ENCODE measurements around the gene NEK5. TPM values are rescaled to one million over a fixed set of nuclear protein-coding genes. Genes with fewer than 3 reads are reported as not detected.
A peak's percentile ranks its signal among the peaks of the same experiment; 100 is the strongest.

Gene NEK5
- total RNA-seq, 2 donors from 2014 or later: 1.2 to 2.3 TPM

- 94% methylated on average over 3 of the region's 3 CpGs for WGBS
- H3K27ac ChIP-seq: no peak overlapping the region
- no peaks in the 10 kb centered on the region for H3K9me3 ChIP-seq
- intact Hi-C loops (cut with DNase I): no loop called here
- no peaks in the 10 kb centered on the region for H3K4me1 ChIP-seq (replicated peaks)
- no peaks in the 10 kb centered on the region for H3K27me3 ChIP-seq (replicated peaks; ENCODE audit: insufficient read depth)
- DNase-seq (ENCODE audit: low spot score): no peak
- H3K36me3 ChIP-seq: no peaks in the 10 kb centered on the region
- TF ChIP-seq POLR2AphosphoS5 (IDR thresholded peaks at IDR 0.05): no peak
- no peak overlapping the region for H3K4me3 ChIP-seq
Observed at GRCh38 chr13:52020191-52020590, 108.7 kb downstream of the NEK5 start.

- Histone ChIP-seq H3K27ac (no peak overlapping the region), H3K27me3 (replicated peaks; ENCODE audit: insufficient read depth) (no peaks in the 10 kb centered on the region), H3K9me3 (no peaks in the 10 kb centered on the region), H3K4me1 (replicated peaks) (no peaks in the 10 kb centered on the region), H3K36me3 (no peaks in the 10 kb centered on the region), H3K4me3 (no peak overlapping the region)
- TF ChIP-seq POLR2A (IDR thresholded peaks at IDR 0.05) (no peak), POLR2AphosphoS5 (IDR thresholded peaks at IDR 0.05) (no peak), CTCF (IDR thresholded peaks at IDR 0.05) (no peak)
- DNase-seq (ENCODE audit: low spot score): no peak
- intact Hi-C loops (cut with DNase I): loop anchor here (10.0 kb wide), 2 partner anchors 179 to 201 kb away; no protein-coding TSS in a partner anchor
- WGBS: 98% methylated on average over 3 of the region's 3 CpGs
Observed at GRCh38 chr13:52016296-52016695, 112.6 kb downstream of the NEK5 start.

GRCh38 chr13:52012512-52012836 is 116.4 kb downstream of the NEK5 start:
- Histone ChIP-seq H3K4me3 (peak overlapping the region; percentile 65 to 67), H3K4me1 (replicated peaks) (no peaks in the 10 kb centered on the region), H3K27ac (peak overlapping the region; percentile 31 to 64), H3K27me3 (replicated peaks; ENCODE audit: insufficient read depth) (no peaks in the 10 kb centered on the region), H3K9me3 (no peaks in the 10 kb centered on the region), H3K36me3 (no peaks in the 10 kb centered on the region)
- WGBS: 0% methylated on average over 8 of the region's 8 CpGs
- intact Hi-C loops (cut with DNase I): loop anchor here (5.0 to 10.0 kb wide), 3 partner anchors 182 to 440 kb away; partner anchors contain the start of gene VPS36
- DNase-seq (ENCODE audit: low spot score): no peak
- TF ChIP-seq POLR2A (IDR thresholded peaks at IDR 0.05) (no peak), CTCF (IDR thresholded peaks at IDR 0.05) (no peak), POLR2AphosphoS5 (IDR thresholded peaks at IDR 0.05) (no peak)

- intact Hi-C loops (cut with DNase I): loop anchor here (5.0 to 10.0 kb wide), 3 partner anchors 183 to 440 kb away; partner anchors contain the start of gene VPS36
- peak within 1 kb of the TSS; percentile 65 to 67 for H3K4me3 ChIP-seq
- no peaks in the 10 kb centered on the region for H3K9me3 ChIP-seq
- WGBS: under 1% methylated on average over 69 of the region's 82 CpGs
- H3K4me1 ChIP-seq (replicated peaks): no peaks in the 10 kb centered on the region
- no peaks in the 10 kb centered on the region for H3K36me3 ChIP-seq
- DNase-seq (ENCODE audit: low spot score): peak; percentile 99
- H3K27ac ChIP-seq: peak within 1 kb of the TSS; percentile 79 to 81
- TF ChIP-seq POLR2AphosphoS5 (IDR thresholded peaks at IDR 0.05) (peak; percentile 92), POLR2A (IDR thresholded peaks at IDR 0.05) (no peak), CTCF (IDR thresholded peaks at IDR 0.05) (peak in 2 of 4 experiments; percentile 4 to 12)
- no peaks in the 10 kb centered on the region for H3K27me3 ChIP-seq (replicated peaks; ENCODE audit: insufficient read depth)
Observed at GRCh38 chr13:52011632-52012511, 117.0 kb downstream of the NEK5 start, which contains the start of gene ALG11. Gene ALG11, plus strand, starts transcription at chr13:52012398. Its CDS starts 21 bp downstream, at chr13:52012419.

GRCh38 chr13:52010890-52011631 is 117.8 kb downstream of the NEK5 start, which contains the start of gene ATP7B:
Gene ATP7B, minus strand, starts transcription at chr13:52011450. Its CDS starts 113 bp downstream, at chr13:52011337.
- no peaks in the 10 kb centered on the region for H3K4me1 ChIP-seq (replicated peaks)
- WGBS: 3% methylated on average over 46 of the region's 46 CpGs
- no peaks in the 10 kb centered on the region for H3K9me3 ChIP-seq
- peak within 1 kb of the TSS; percentile 65 to 67 for H3K4me3 ChIP-seq
- no peak for DNase-seq (ENCODE audit: low spot score)
- H3K27me3 ChIP-seq (replicated peaks; ENCODE audit: insufficient read depth): no peaks in the 10 kb centered on the region
- intact Hi-C loops (cut with DNase I): loop anchor here (5.0 to 10.0 kb wide), 3 partner anchors 184 to 441 kb away; partner anchors contain the start of gene VPS36
- H3K36me3 ChIP-seq: no peaks in the 10 kb centered on the region
- no peak for TF ChIP-seq POLR2AphosphoS5 (IDR thresholded peaks at IDR 0.05)
- TF ChIP-seq POLR2A (IDR thresholded peaks at IDR 0.05): no peak
- TF ChIP-seq CTCF (IDR thresholded peaks at IDR 0.05): peak in 1 of 4 experiments; percentile 15
- H3K27ac ChIP-seq: peak within 1 kb of the TSS; percentile 79 to 81

Data from prostate gland (tissue), 2 donors.